ENCODE data around the gene RPL39.

RPL39 gene

DNA sequence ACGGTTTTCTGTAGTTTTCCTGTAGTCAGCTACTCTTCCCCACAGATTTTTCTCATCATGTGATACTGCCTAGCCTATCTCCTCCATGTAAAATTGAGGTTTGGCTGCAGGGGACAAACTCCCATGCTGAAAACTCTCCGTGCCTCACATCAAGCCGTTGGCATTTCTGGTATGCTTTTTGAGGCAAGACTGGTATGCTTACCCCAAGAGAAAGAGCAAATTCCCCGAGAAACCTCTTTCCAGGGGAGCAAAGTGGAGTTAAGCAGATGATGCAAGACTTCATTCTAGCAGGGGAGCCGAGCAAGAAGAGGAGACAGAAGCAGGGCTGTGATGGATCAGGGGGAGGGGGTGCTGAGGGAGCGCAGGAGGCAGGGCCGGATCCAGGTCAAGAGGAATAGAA is 28.2 kb downstream of the RPL39 start:
- H4K20me1 ChIP-seq (ENCODE audit: insufficient read depth, low read length), result no peaks in the 10 kb centered on the region
- no peak overlapping the region for H2AFZ ChIP-seq (ENCODE audit: low read depth, low read length)
- H3K9me3 ChIP-seq (ENCODE audit: insufficient read depth, low read length), result no peaks in the 10 kb centered on the region
- TF ChIP-seq, protein P1, sequence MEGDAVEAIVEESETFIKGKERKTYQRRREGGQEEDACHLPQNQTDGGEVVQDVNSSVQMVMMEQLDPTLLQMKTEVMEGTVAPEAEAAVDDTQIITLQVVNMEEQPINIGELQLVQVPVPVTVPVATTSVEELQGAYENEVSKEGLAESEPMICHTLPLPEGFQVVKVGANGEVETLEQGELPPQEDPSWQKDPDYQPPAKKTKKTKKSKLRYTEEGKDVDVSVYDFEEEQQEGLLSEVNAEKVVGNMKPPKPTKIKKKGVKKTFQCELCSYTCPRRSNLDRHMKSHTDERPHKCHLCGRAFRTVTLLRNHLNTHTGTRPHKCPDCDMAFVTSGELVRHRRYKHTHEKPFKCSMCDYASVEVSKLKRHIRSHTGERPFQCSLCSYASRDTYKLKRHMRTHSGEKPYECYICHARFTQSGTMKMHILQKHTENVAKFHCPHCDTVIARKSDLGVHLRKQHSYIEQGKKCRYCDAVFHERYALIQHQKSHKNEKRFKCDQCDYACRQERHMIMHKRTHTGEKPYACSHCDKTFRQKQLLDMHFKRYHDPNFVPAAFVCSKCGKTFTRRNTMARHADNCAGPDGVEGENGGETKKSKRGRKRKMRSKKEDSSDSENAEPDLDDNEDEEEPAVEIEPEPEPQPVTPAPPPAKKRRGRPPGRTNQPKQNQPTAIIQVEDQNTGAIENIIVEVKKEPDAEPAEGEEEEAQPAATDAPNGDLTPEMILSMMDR (IDR thresholded peaks at IDR 0.05; ENCODE audit: low read depth, low read length), result no peak
- no peak for TF ChIP-seq EZH2phosphoT487 (IDR thresholded peaks at IDR 0.05; ENCODE audit: low read depth)
- H3K9ac ChIP-seq (ENCODE audit: low read length), result no peak overlapping the region
- no peaks in the 10 kb centered on the region for H3K36me3 ChIP-seq (replicated peaks; ENCODE audit: low read depth, low read length)
- 0 out of 2 replicates have a peak overlapping the region, but pooled peaks have one; percentile 12 for H3K27ac ChIP-seq (ENCODE audit: low read length)
- no peaks in the 10 kb centered on the region for H3K27me3 ChIP-seq (ENCODE audit: low read depth, low read length)
- no peak overlapping the region for H3K4me3 ChIP-seq (ENCODE audit: low read length)
- peaks cover 56% of the 10 kb centered on the region for H3K4me1 ChIP-seq (ENCODE audit: low read length)
- no peaks in the 10 kb centered on the region for H3K79me2 ChIP-seq (ENCODE audit: low read length)
- peak overlapping the region; percentile 28; the same call in 1 of the 2 replicates for H3K4me2 ChIP-seq (ENCODE audit: low read length)

- Histone ChIP-seq H3K27ac (ENCODE audit: low read length) (no peak overlapping the region), H3K9ac (ENCODE audit: low read length) (no peak overlapping the region), H3K9me3 (ENCODE audit: insufficient read depth, low read length) (no peaks in the 10 kb centered on the region), H4K20me1 (ENCODE audit: insufficient read depth, low read length) (no peaks in the 10 kb centered on the region), H3K4me1 (ENCODE audit: low read length) (peaks cover 54% of the 10 kb centered on the region), H3K36me3 (replicated peaks; ENCODE audit: low read depth, low read length) (no peaks in the 10 kb centered on the region), H2AFZ (ENCODE audit: low read depth, low read length) (no peak overlapping the region), H3K4me2 (ENCODE audit: low read length) (peak overlapping the region; percentile 28; the same call in 1 of the 2 replicates), H3K79me2 (ENCODE audit: low read length) (no peaks in the 10 kb centered on the region), H3K27me3 (ENCODE audit: low read depth, low read length) (no peaks in the 10 kb centered on the region), H3K4me3 (ENCODE audit: low read length) (no peak overlapping the region)
- no peak for TF ChIP-seq EZH2phosphoT487 (IDR thresholded peaks at IDR 0.05; ENCODE audit: low read depth)
- TF ChIP-seq, protein P1 (IDR thresholded peaks at IDR 0.05; ENCODE audit: low read depth, low read length), result no peak
These were observed 28.7 kb downstream of the RPL39 start for GRCh38 chrX:119762718-119763117.

GRCh38 chrX:119760026-119760877 is 31.2 kb downstream of the RPL39 start:
- Histone ChIP-seq H3K27ac (ENCODE audit: low read length) (peak overlapping the region; percentile 30), H3K4me2 (ENCODE audit: low read length) (peak overlapping the region; percentile 87)

GRCh38 chrX:119759248-119759766 is 32.1 kb downstream of the RPL39 start:
- Histone ChIP-seq H3K4me1 (ENCODE audit: low read length) (peaks cover 75% of the 10 kb centered on the region), H3K4me2 (ENCODE audit: low read length) (peak overlapping the region; percentile 87), H3K9ac (ENCODE audit: low read length) (peak overlapping the region; percentile 39; the same call in 1 of the 2 replicates), H3K4me3 (ENCODE audit: low read length) (peak overlapping the region; percentile 93), H3K36me3 (replicated peaks; ENCODE audit: low read depth, low read length) (no peaks in the 10 kb centered on the region), H3K27ac (ENCODE audit: low read length) (0 out of 2 replicates have a peak overlapping the region, but pooled peaks have one; percentile 30), H3K27me3 (ENCODE audit: low read depth, low read length) (no peaks in the 10 kb centered on the region), H3K79me2 (ENCODE audit: low read length) (no peaks in the 10 kb centered on the region), H3K9me3 (ENCODE audit: insufficient read depth, low read length) (no peaks in the 10 kb centered on the region), H4K20me1 (ENCODE audit: insufficient read depth, low read length) (no peaks in the 10 kb centered on the region), H2AFZ (ENCODE audit: low read depth, low read length) (no peak overlapping the region)
- no peak for TF ChIP-seq EZH2phosphoT487 (IDR thresholded peaks at IDR 0.05; ENCODE audit: low read depth)
- TF ChIP-seq, protein P1 (IDR thresholded peaks at IDR 0.05; ENCODE audit: low read depth, low read length), result no peak

More at GRCh38 chrX:119760026-119760877, 31.2 kb downstream of the RPL39 start:
- TF ChIP-seq, protein P1 (IDR thresholded peaks at IDR 0.05; ENCODE audit: low read depth, low read length), result no peak
- no peak for TF ChIP-seq EZH2phosphoT487 (IDR thresholded peaks at IDR 0.05; ENCODE audit: low read depth)
- H3K9ac ChIP-seq (ENCODE audit: low read length), result peak overlapping the region; percentile 39
- peaks cover 73% of the 10 kb centered on the region for H3K4me1 ChIP-seq (ENCODE audit: low read length)
- peak overlapping the region; percentile 93 for H3K4me3 ChIP-seq (ENCODE audit: low read length)
- no peaks in the 10 kb centered on the region for H4K20me1 ChIP-seq (ENCODE audit: insufficient read depth, low read length)
- H3K36me3 ChIP-seq (replicated peaks; ENCODE audit: low read depth, low read length), result no peaks in the 10 kb centered on the region
- H3K79me2 ChIP-seq (ENCODE audit: low read length), result no peaks in the 10 kb centered on the region
- H3K27me3 ChIP-seq (ENCODE audit: low read depth, low read length), result no peaks in the 10 kb centered on the region
- H2AFZ ChIP-seq (ENCODE audit: low read depth, low read length), result no peak overlapping the region
- no peaks in the 10 kb centered on the region for H3K9me3 ChIP-seq (ENCODE audit: insufficient read depth, low read length)

Data from OCI-LY3 (cell line).